A549 (cell line): ENCODE data around the gene TANGO2. TPM values are rescaled to one million over a fixed set of nuclear protein-coding genes. Genes with fewer than 3 reads are reported as not detected.

Source experiments
- ATAC-seq, 2 experiments: fragments of 200-7000 bp in 1 of 2; fragments of >200 bp in 1 of 2; cut with Nextera tagmentation in 1 of 2; cut with Tn5 transposase in 1 of 2; 3 replicates each; pipeline versions ENCODE4 v1.8.0 to v1.9.1; 2018 to 2020; ENCODE audit warnings: mild to moderate bottlenecking in 1 of 2, moderate library complexity in 1 of 2
- CTCF ChIA-PET: fragments of 300-600 bp; sonication (Branson Sonifier 250); formaldehyde crosslinking; extraction: SDS; loops from one replicate; lab custom pipeline; 2021; ENCODE audit warnings: antibody characterized with exemption, inconsistent platforms; lab: Yijun Ruan, JAX
- POLR2A ChIA-PET: fragments of 350-600 bp; formaldehyde crosslinking; extraction: SDS; loops from one replicate; lab custom pipeline; 2021; ENCODE audit warnings: antibody characterized with exemption, inconsistent platforms; lab: Yijun Ruan, JAX
- DNase-seq, 2 experiments: peaks; one replicate each; pipeline versions ENCODE4 v3.0.0 to v3.0.0-alpha.2; 2011 to 2016; ENCODE audit warnings: low read depth in 1 of 2, low spot score in 1 of 2
- FAIRE-seq: peaks from 2 replicates; lab custom pipeline; 2011; peaks lifted over from hg19 to GRCh38; lab: Jason Lieb, UNC
- H3K27ac ChIP-seq, 2 experiments: fragments of >200 bp; sonication (Bioruptor Twin); formaldehyde crosslinking; 3 replicates each; pipeline ENCODE4 v1.5.1; 2016 to 2017
- H3K4me1 ChIP-seq: fragments of >200 bp; sonication (Bioruptor Twin); formaldehyde crosslinking; 3 replicates; pipeline ENCODE4 v1.6.1; 2016
- H3K4me2 ChIP-seq: fragments of >200 bp; sonication (Bioruptor Twin); formaldehyde crosslinking; 3 replicates; pipeline ENCODE4 v1.6.1; 2016
- H3K4me3 ChIP-seq: fragments of >200 bp; sonication (Bioruptor Twin); formaldehyde crosslinking; 3 replicates; pipeline ENCODE4 v1.5.1; 2016
- H3K9me3 ChIP-seq: fragments of >200 bp; sonication (Bioruptor Twin); formaldehyde crosslinking; 3 replicates; pipeline ENCODE4 v1.6.1; 2016
- BHLHE40 ChIP-seq: IDR thresholded peaks from 2 replicates; pipeline ENCODE4 v1.6.1; 2012; ENCODE audit warnings: low read depth, low read length, inconsistent platforms
- CHD2 ChIP-seq: fragments of 150-350 bp; IDR thresholded peaks from 2 replicates; pipeline ENCODE4 v1.6.1; 2014; ENCODE audit warnings: low read length; ENCODE audit not compliant: partially characterized antibody
- CTCF ChIP-seq: fragments of >200 bp; sonication (Bioruptor Twin); formaldehyde crosslinking; IDR thresholded peaks from 3 replicates; pipeline ENCODE4 v1.5.1; 2016
- E2F6 ChIP-seq: IDR thresholded peaks from 2 replicates; pipeline ENCODE4 v1.6.1; 2012; ENCODE audit warnings: low read depth, borderline replicate concordance
- ELK1 ChIP-seq: fragments of 150-350 bp; IDR thresholded peaks from 2 replicates; pipeline ENCODE4 v1.6.1; 2014; ENCODE audit warnings: low read depth, mild to moderate bottlenecking, low read length
- FOSL2 ChIP-seq, 2 experiments: fragments of 450-650 bp in 1 of 2; fragments of >200 bp in 1 of 2; sonication (Bioruptor Twin) in 1 of 2; formaldehyde crosslinking; IDR thresholded peaks; 2 replicates each; pipeline versions ENCODE4 v1.5.0 to v1.6.1; 2016 to 2020; ENCODE audit warnings: mild to moderate bottlenecking in 1 of 2, moderate library complexity in 1 of 2
- FOXS1 ChIP-seq: fragments of 250-450 bp; sonication (Bioruptor Pico); IDR thresholded peaks from 2 replicates; pipeline ENCODE4 v1.5.0; 2020; ENCODE audit warnings: mild to moderate bottlenecking, moderate library complexity
- GATA3 ChIP-seq: IDR thresholded peaks from 2 replicates; pipeline ENCODE4 v1.6.1; 2012; ENCODE audit warnings: borderline replicate concordance
- HMGXB4 ChIP-seq: fragments of 250-450 bp; sonication (Bioruptor Pico); IDR thresholded peaks from 2 replicates; pipeline ENCODE4 v1.5.0; 2021; ENCODE audit warnings: mild to moderate bottlenecking, moderate library complexity, borderline replicate concordance
- JUNB ChIP-seq: fragments of >200 bp; sonication (Bioruptor Twin); formaldehyde crosslinking; IDR thresholded peaks from 2 replicates; pipeline ENCODE4 v1.6.1; 2016
- KDM1A ChIP-seq: fragments of 200-600 bp; sonication (generic); IDR thresholded peaks from 2 replicates; pipeline ENCODE4 v1.6.1; 2016; ENCODE audit warnings: low read depth, mild to moderate bottlenecking
- MAX ChIP-seq: IDR thresholded peaks from 2 replicates; pipeline ENCODE4 v1.6.1; 2012
- NPAS2 ChIP-seq: fragments of 250-450 bp; sonication (Bioruptor Pico); IDR thresholded peaks from 2 replicates; pipeline ENCODE4 v1.8.0; 2022; ENCODE audit warnings: mild to moderate bottlenecking, moderate library complexity, borderline replicate concordance
- PBX3 ChIP-seq: IDR thresholded peaks from 2 replicates; pipeline ENCODE4 v1.6.1; 2012
- POLR2AphosphoS2 ChIP-seq: conservative IDR thresholded peaks from 2 replicates; pipeline ENCODE4 v1.6.1; 2012; ENCODE audit warnings: low read length, improper control_type of control experiment, inconsistent platforms
- RAD21 ChIP-seq, 2 experiments: fragments of >200 bp in 1 of 2; sonication (Bioruptor Twin) in 1 of 2; formaldehyde crosslinking in 1 of 2; IDR thresholded peaks in 1 of 2; conservative IDR thresholded peaks in 1 of 2; 2 replicates in 1 of 2; 3 replicates in 1 of 2; pipeline ENCODE4 v1.6.1; 2012 to 2018; ENCODE audit warnings: inconsistent platforms in 1 of 2
- RCOR1 ChIP-seq: fragments of 150-350 bp; IDR thresholded peaks from 2 replicates; pipeline ENCODE4 v1.6.1; 2014; ENCODE audit warnings: antibody characterized with exemption, low read length, low read depth
- RFX5 ChIP-seq: fragments of 450-650 bp; IDR thresholded peaks from 2 replicates; pipeline ENCODE4 v1.7.1; 2014; ENCODE audit warnings: antibody characterized with exemption, mild to moderate bottlenecking, moderate library complexity
- SMC3 ChIP-seq: fragments of >200 bp; sonication (Bioruptor Twin); formaldehyde crosslinking; IDR thresholded peaks from 3 replicates; pipeline ENCODE4 v1.6.1; 2018; ENCODE audit warnings: inconsistent platforms
- USF2 ChIP-seq: fragments of 450-650 bp; IDR thresholded peaks from 2 replicates; pipeline ENCODE4 v1.6.1; 2014; ENCODE audit warnings: antibody characterized with exemption
- ZFP36 ChIP-seq: fragments of 450-650 bp; IDR thresholded peaks from 2 replicates; pipeline ENCODE4 v1.6.1; 2014; ENCODE audit warnings: borderline replicate concordance; ENCODE audit not compliant: partially characterized antibody
- WGBS: methylation state at CpG from one replicate; pipeline ENCODE4 v1.1.6; 2017; ENCODE audit errors: missing lambda C conversion rate; 5-methylcytosine and 5-hydroxymethylcytosine counted together
- polyA plus RNA-seq, 4 experiments: library from polyadenylated mRNA; depleted of rRNA in 3 of 4; stranded (reverse); fragments of >200 nt; fragmentation: RNase III in 1 of 4; extraction: RNeasy Plus Mini Kit Qiagen cat#74134 plus additional on column Dnase treatment in 1 of 4; gene quantifications; 2 replicates in 3 of 4; 3 replicates in 1 of 4; pipeline ENCODE4 v1.2.3, GENCODE V29; 2011 to 2017

The TANGO2 gene
- polyA plus RNA-seq, 2 of the 4 experiments (the other 2 are of a cell fraction): 13.2 to 13.8 TPM

- no peak for FAIRE-seq
Observed at GRCh38 chr22:19980766-19981165, 40.1 kb upstream of the TANGO2 start.

GRCh38 chr22:19981171-19981960 is 39.5 kb upstream of the TANGO2 start:
- Histone ChIP-seq H3K4me2 (no peak overlapping the region), H3K27ac (no peak overlapping the region)
- 87% methylated on average over 13 of the region's 33 CpGs for WGBS
- DNase-seq: no peak
- TF ChIP-seq ELK1: no peak
- TF ChIP-seq, all 56 proteins: peak for 0
- ChIA-PET CTCF (interaction anchor here (0.5 to 1.1 kb wide), 3 partner anchors 10 to 494 kb away, joined by 3 to 4 read pairs (median 3); no protein-coding TSS in a partner anchor), POLR2A (no interaction called here)
- FAIRE-seq (no peak), ATAC-seq (no peak)
- H3K4me3 ChIP-seq: no peak overlapping the region
- no peaks in the 10 kb centered on the region for H3K9me3 ChIP-seq
- H3K4me1 ChIP-seq: peaks cover 17% of the 10 kb centered on the region

More at GRCh38 chr22:19980766-19981165, 40.1 kb upstream of the TANGO2 start:
- no peak for TF ChIP-seq POLR2AphosphoS2
- TF ChIP-seq E2F6: no peak
- ATAC-seq: no peak
- CTCF ChIA-PET: interaction anchor here (0.5 to 1.1 kb wide), 2 partner anchors 9 to 494 kb away, joined by 3 read pairs; no protein-coding TSS in a partner anchor
- no peaks in the 10 kb centered on the region for H3K9me3 ChIP-seq
- no peak overlapping the region for H3K4me3 ChIP-seq
- POLR2A ChIA-PET: no interaction called here
- H3K27ac ChIP-seq: no peak overlapping the region
- peaks cover 14% of the 10 kb centered on the region for H3K4me1 ChIP-seq
- no peak for DNase-seq
- no peak overlapping the region for H3K4me2 ChIP-seq
- 78% methylated on average over 4 of the region's 7 CpGs for WGBS

GRCh38 chr22:19981961-19982920 is 38.7 kb upstream of the TANGO2 start:
- ChIA-PET POLR2A (no interaction called here), CTCF (interaction anchor here (1.1 kb wide), 1 partner anchor 30 kb away, joined by 4 read pairs; no protein-coding TSS in a partner anchor)
- Histone ChIP-seq H3K9me3 (no peaks in the 10 kb centered on the region), H3K4me3 (no peak overlapping the region), H3K27ac (no peak overlapping the region), H3K4me1 (peaks cover 20% of the 10 kb centered on the region), H3K4me2 (no peak overlapping the region)
- DNase-seq (no peak), ATAC-seq (no peak), FAIRE-seq (no peak)
- WGBS: 85% methylated on average over 9 of the region's 16 CpGs
- TF ChIP-seq MAX: no peak
- no peak for TF ChIP-seq KDM1A
- TF ChIP-seq CTCF: no peak
- no peak for TF ChIP-seq FOXS1 (CRISPR knock-in tag)
- no peak for TF ChIP-seq RCOR1
- no peak for TF ChIP-seq JUNB
- no peak for TF ChIP-seq BHLHE40
- TF ChIP-seq RAD21 (conservative IDR thresholded peaks at IDR 0.05 in 1 of 2, IDR thresholded peaks at IDR 0.05 in 1 of 2): no peak
- no peak for TF ChIP-seq PBX3
- TF ChIP-seq FOSL2 (IDR thresholded peaks at IDR 0.05): no peak
- no peak for TF ChIP-seq FOSL2 (CRISPR knock-in tag; IDR thresholded peaks at IDR 0.05)
- TF ChIP-seq GATA3: no peak
- no peak for TF ChIP-seq POLR2AphosphoS2
- no peak for TF ChIP-seq NPAS2
- no peak for TF ChIP-seq ZFP36
- no peak for TF ChIP-seq SMC3
- TF ChIP-seq RFX5: no peak
- no peak for TF ChIP-seq CHD2
- TF ChIP-seq HMGXB4 (CRISPR knock-in tag): no peak
- TF ChIP-seq USF2: no peak
